ENCODE data around the gene FOXE1.

- TF ChIP-seq CTCF (IDR thresholded peaks at IDR 0.05; ENCODE audit: low read depth, low read length, poor library complexity, severe bottlenecking) (no peak), EZH2phosphoT487 (IDR thresholded peaks at IDR 0.05; ENCODE audit: borderline replicate concordance, low read length) (no peak)
Observed at GRCh38 chr9:97831843-97832636, 21.0 kb upstream of the FOXE1 start.

Data from DOHH2 (cell line).